Cardiac muscle cell (in vitro differentiated cells and primary cell): ENCODE data around the gene SCARB1. TPM values are rescaled to one million over a fixed set of nuclear protein-coding genes. Genes with fewer than 3 reads are reported as not detected.

ENCODE experiments used
- DNase-seq, 2 donors: peaks; one replicate each; pipeline versions ENCODE4 v3.0.0 to v3.0.0-alpha.2; 2010 to 2017; ENCODE audit warnings: low read depth in 1 of 2, low spot score in 1 of 2
- H3K27ac ChIP-seq: fragments of 200-600 bp; sonication (generic); 2 replicates; pipeline ENCODE4 v1.5.1; 2016
- H3K27me3 ChIP-seq: fragments of 200-600 bp; sonication (generic); 2 replicates; pipeline ENCODE4 v1.6.0; 2016; ENCODE audit warnings: control low read depth
- H3K36me3 ChIP-seq: fragments of 200-600 bp; sonication (generic); 2 replicates; pipeline ENCODE4 v1.5.1; 2016; ENCODE audit warnings: control low read depth
- H3K4me1 ChIP-seq: fragments of 200-600 bp; sonication (generic); 2 replicates; pipeline ENCODE4 v1.8.1; 2017; ENCODE audit warnings: low read depth, mild to moderate bottlenecking, mixed run types
- H3K4me3 ChIP-seq: fragments of 200-600 bp; sonication (generic); 2 replicates; pipeline ENCODE4 v1.5.1; 2016; ENCODE audit warnings: mild to moderate bottlenecking
- H3K9me3 ChIP-seq: fragments of 200-600 bp; sonication (generic); 2 replicates; pipeline ENCODE4 v1.5.1; 2017; ENCODE audit warnings: low read depth, mild to moderate bottlenecking, control low read depth
- CTCF ChIP-seq: IDR thresholded peaks from 2 replicates; pipeline ENCODE4 v1.5.1; 2012; ENCODE audit warnings: low read depth, mild to moderate bottlenecking, low read length
- polyA plus RNA-seq: library from polyadenylated mRNA; unstranded; fragments of >200 nt; fragmentation: Nextera tagmentation; extraction: Ambion mirVana; gene quantifications from 2 replicates; pipeline ENCODE4 v1.2.1, GENCODE V29; 2016
- total RNA-seq: library from RNA; depleted of rRNA; stranded (reverse); fragments of >200 nt; gene quantifications from 2 replicates; pipeline ENCODE4 v1.2.3, GENCODE V29; 2016

Gene SCARB1
- total and polyA plus RNA-seq, 2 experiments from 2014 or later = 37.7 to 42.5 TPM

- Histone ChIP-seq H3K4me1 (peaks cover 5% of the 10 kb centered on the region), H3K36me3 (no peaks in the 10 kb centered on the region), H3K27me3 (no peaks in the 10 kb centered on the region), H3K9me3 (no peaks in the 10 kb centered on the region), H3K4me3 (no peak overlapping the region), H3K27ac (no peak overlapping the region)
- TF ChIP-seq CTCF = no peak
- no peak for DNase-seq
Observed at GRCh38 chr12:124805876-124806668, 57.6 kb downstream of the SCARB1 start.

- H3K9me3 ChIP-seq = no peaks in the 10 kb centered on the region
- no peaks in the 10 kb centered on the region for H3K36me3 ChIP-seq
- no peak for TF ChIP-seq CTCF
- H3K4me3 ChIP-seq = no peak overlapping the region
- H3K27ac ChIP-seq = no peak overlapping the region
- DNase-seq = no peak
- peaks cover 5% of the 10 kb centered on the region for H3K4me1 ChIP-seq
- H3K27me3 ChIP-seq = no peaks in the 10 kb centered on the region
Observed at GRCh38 chr12:124805050-124805449, 58.6 kb downstream of the SCARB1 start.

- peak in 1 of 2 donors; percentile 12 for DNase-seq
- no peaks in the 10 kb centered on the region for H3K36me3 ChIP-seq
- TF ChIP-seq CTCF = no peak
- peaks cover 5% of the 10 kb centered on the region for H3K4me1 ChIP-seq
- H3K27ac ChIP-seq = no peak overlapping the region
- no peak overlapping the region for H3K4me3 ChIP-seq
- H3K27me3 ChIP-seq = no peaks in the 10 kb centered on the region
- no peaks in the 10 kb centered on the region for H3K9me3 ChIP-seq
Observed at GRCh38 chr12:124804011-124804621, 59.5 kb downstream of the SCARB1 start.

- Histone ChIP-seq H3K9me3 (no peaks in the 10 kb centered on the region), H3K4me3 (no peak overlapping the region), H3K36me3 (no peaks in the 10 kb centered on the region), H3K4me1 (peaks cover 3% of the 10 kb centered on the region), H3K27ac (no peak overlapping the region), H3K27me3 (no peaks in the 10 kb centered on the region)
- no peak for DNase-seq
- no peak for TF ChIP-seq CTCF
Observed at GRCh38 chr12:124802361-124802760, 61.3 kb downstream of the SCARB1 start.

- TF ChIP-seq CTCF = no peak
- DNase-seq = no peak
- Histone ChIP-seq H3K4me1 (no peaks in the 10 kb centered on the region), H3K27me3 (no peaks in the 10 kb centered on the region), H3K36me3 (no peaks in the 10 kb centered on the region), H3K4me3 (no peak overlapping the region), H3K9me3 (no peaks in the 10 kb centered on the region), H3K27ac (no peak overlapping the region)
Observed at GRCh38 chr12:124800506-124800905, 63.2 kb downstream of the SCARB1 start.
